ENCODE measurements around the gene ANKRD45.
"Not testable (repeated sequence)": the region's sequence is repeated elsewhere in the genome, so short reads cannot be mapped to it uniquely, and the experiment has no call there.

Gene ANKRD45

GRCh38 chr1:173669491-173669941, at the start of gene ANKRD45:
TSS of gene ANKRD45 (minus strand) at chr1:173669851. CDS start at chr1:173659418, 10,433 bp downstream.
- DNase-seq (ENCODE audit: low spot score): no peak

- no peak for DNase-seq (ENCODE audit: low spot score)
Measured at GRCh38 chr1:173717238-173717637, 47.6 kb upstream of the ANKRD45 start.

- DNase-seq (ENCODE audit: low spot score): no peak
Measured at GRCh38 chr1:173715538-173715844, 45.8 kb upstream of the ANKRD45 start.

- DNase-seq (ENCODE audit: low spot score): peak; percentile 92
Measured at GRCh38 chr1:173714759-173715537, 45.3 kb upstream of the ANKRD45 start, which contains the start of gene KLHL20. TSS of gene KLHL20 (plus strand) at chr1:173714981. CDS start at chr1:173716044, 1,063 bp downstream.

GRCh38 chr1:173714441-173714758, 44.7 kb upstream of the ANKRD45 start:
- no peak for DNase-seq (ENCODE audit: low spot score)

- no peak for DNase-seq (ENCODE audit: low spot score)
Measured at GRCh38 chr1:173708787-173709186, 39.1 kb upstream of the ANKRD45 start.

- no peak for DNase-seq (ENCODE audit: low spot score)
Measured at GRCh38 chr1:173705117-173705516, 35.5 kb upstream of the ANKRD45 start.

- DNase-seq (ENCODE audit: low spot score): no peak
Measured at GRCh38 chr1:173702736-173703135, 33.1 kb upstream of the ANKRD45 start.

GRCh38 chr1:173701299-173701698, 31.6 kb upstream of the ANKRD45 start:
- not testable (repeated sequence) for DNase-seq (ENCODE audit: low spot score)

GRCh38 chr1:173693238-173693637, 23.6 kb upstream of the ANKRD45 start:
- no peak for DNase-seq (ENCODE audit: low spot score)

- DNase-seq (ENCODE audit: low spot score): no peak
Measured at GRCh38 chr1:173688300-173688699, 18.6 kb upstream of the ANKRD45 start.

GRCh38 chr1:173685121-173685520, 15.5 kb upstream of the ANKRD45 start:
- not testable (repeated sequence) for DNase-seq (ENCODE audit: low spot score)

- not testable (repeated sequence) for DNase-seq (ENCODE audit: low spot score)
Measured at GRCh38 chr1:173683838-173684237, 14.2 kb upstream of the ANKRD45 start.

GRCh38 chr1:173682184-173682583, 12.5 kb upstream of the ANKRD45 start:
- DNase-seq (ENCODE audit: low spot score): no peak

- not testable (repeated sequence) for DNase-seq (ENCODE audit: low spot score)
Measured at GRCh38 chr1:173680152-173680551, 10.5 kb upstream of the ANKRD45 start.

- DNase-seq (ENCODE audit: low spot score): not testable (repeated sequence)
Measured at GRCh38 chr1:173674496-173674895, 4.8 kb upstream of the ANKRD45 start.

- DNase-seq (ENCODE audit: low spot score): no peak
Measured at GRCh38 chr1:173666646-173667045, 3.0 kb downstream of the ANKRD45 start.

- DNase-seq (ENCODE audit: low spot score): no peak
Measured at GRCh38 chr1:173663159-173663558, 6.5 kb downstream of the ANKRD45 start.

- DNase-seq (ENCODE audit: low spot score): no peak
Measured at GRCh38 chr1:173661763-173662162, 7.9 kb downstream of the ANKRD45 start.

GRCh38 chr1:173661271-173661670, 8.4 kb downstream of the ANKRD45 start:
- DNase-seq (ENCODE audit: low spot score): no peak

- DNase-seq (ENCODE audit: low spot score): no peak
Measured at GRCh38 chr1:173660306-173660705, 9.3 kb downstream of the ANKRD45 start.

GRCh38 chr1:173648880-173649605, 20.6 kb downstream of the ANKRD45 start:
- DNase-seq (ENCODE audit: low spot score): no peak

GRCh38 chr1:173646656-173647055, 23.0 kb downstream of the ANKRD45 start:
- no peak for DNase-seq (ENCODE audit: low spot score)
